SKM-1 treated with dmso at 0.1 percent for 144 hours (cell line): ENCODE results near the gene HNRNPUL2.

ENCODE experiments used
- DNase-seq: peaks from one replicate; lab custom pipeline; 2025; ENCODE audit not compliant: unreplicated experiment; lab: John Stamatoyannopoulos, UW

Gene HNRNPUL2

GRCh38 chr11:62671608-62672389 is 55.5 kb downstream of the HNRNPUL2 start, which contains the start of the genes LBHD1 and UQCC3:
Gene LBHD1, minus strand, starts transcription at chr11:62672267. Its CDS starts 2,236 bp downstream, at chr11:62670031.
Gene UQCC3, plus strand, starts transcription at chr11:62671673. Its CDS starts 73 bp downstream, at chr11:62671746.
- peak; percentile 69 for DNase-seq

DNA sequence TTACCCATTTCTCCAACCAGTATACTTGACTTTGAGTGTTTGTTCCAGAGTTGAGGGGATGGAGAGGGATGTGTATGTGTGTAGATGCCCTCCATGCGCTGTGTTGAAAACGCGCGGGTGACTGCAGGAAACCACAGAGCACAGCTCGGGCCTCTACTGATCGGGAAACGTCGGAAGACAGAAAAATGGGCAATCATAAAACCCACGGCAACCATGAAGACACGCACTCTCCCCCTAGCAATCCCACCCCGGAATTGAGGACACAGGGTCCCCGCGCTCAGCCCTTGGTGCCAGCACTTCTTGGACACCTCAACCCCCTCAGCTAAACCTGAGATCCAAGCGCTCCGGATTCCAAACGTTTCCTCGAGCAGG is 56.0 kb downstream of the HNRNPUL2 start:
- peak; percentile 42 for DNase-seq

DNA sequence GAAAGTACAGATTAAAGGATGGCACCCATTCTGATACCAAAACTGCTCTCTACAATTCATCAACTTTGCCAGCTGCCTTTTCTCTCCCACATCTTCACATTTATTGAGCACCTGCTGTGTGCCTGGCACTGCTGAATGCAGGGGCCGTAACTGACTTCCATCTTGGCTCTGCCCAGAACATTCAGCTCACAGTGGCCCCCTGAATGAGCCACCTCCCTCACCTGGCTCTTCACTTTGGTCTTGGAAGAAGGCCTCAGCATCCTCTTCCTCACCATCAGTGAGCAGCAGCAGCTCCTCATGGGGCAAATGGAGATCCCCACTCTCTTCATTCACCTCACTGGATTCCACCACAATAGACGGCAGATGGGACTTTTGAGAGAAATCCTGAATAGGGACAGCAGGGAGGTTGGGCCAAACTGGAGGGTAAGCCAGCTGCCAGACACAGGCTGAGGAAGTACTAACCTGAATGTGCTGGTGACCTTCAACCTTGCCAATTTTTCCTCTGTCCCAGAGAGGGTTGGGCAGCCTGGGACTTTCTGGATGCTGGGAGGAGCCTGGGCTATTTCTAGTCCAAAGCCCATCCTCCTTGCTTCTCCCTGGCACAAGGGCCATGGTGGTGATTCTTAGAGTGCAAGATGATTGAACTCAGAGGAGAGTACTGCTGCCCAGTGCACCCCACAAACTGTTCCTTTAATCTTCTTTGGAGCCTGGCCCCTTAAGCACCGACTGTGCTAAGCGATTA is 57.7 kb downstream of the HNRNPUL2 start:
- DNase-seq: no peak

GRCh38 chr11:62667460-62667859 is 59.8 kb downstream of the HNRNPUL2 start:
- no peak for DNase-seq

DNA sequence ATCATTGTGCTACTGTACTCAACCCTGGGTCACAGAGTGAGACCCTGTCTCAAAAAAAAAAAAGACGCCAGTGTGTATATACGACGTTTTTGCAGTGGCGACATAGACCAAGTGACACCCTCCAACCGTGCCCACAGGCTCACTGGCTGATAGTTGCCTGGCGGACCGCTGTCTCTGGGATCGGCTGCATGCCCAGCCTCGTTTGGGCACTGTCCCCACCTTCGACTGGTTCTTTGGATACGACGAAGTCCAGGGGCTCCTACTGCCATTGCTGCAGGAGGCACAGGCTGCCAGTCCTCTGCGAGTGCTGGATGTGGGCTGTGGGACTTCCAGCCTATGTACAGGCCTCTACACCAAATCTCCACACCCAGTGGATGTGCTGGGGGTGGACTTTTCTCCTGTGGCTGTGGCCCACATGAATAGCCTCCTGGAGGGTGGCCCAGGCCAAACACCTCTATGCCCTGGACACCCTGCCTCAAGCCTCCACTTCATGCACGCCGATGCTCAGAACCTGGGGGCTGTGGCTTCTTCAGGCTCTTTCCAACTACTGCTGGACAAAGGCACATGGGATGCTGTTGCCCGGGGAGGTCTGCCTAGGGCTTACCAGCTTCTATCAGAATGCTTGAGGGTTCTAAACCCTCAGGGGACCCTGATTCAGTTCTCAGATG is 60.9 kb downstream of the HNRNPUL2 start:
- no peak for DNase-seq

DNA sequence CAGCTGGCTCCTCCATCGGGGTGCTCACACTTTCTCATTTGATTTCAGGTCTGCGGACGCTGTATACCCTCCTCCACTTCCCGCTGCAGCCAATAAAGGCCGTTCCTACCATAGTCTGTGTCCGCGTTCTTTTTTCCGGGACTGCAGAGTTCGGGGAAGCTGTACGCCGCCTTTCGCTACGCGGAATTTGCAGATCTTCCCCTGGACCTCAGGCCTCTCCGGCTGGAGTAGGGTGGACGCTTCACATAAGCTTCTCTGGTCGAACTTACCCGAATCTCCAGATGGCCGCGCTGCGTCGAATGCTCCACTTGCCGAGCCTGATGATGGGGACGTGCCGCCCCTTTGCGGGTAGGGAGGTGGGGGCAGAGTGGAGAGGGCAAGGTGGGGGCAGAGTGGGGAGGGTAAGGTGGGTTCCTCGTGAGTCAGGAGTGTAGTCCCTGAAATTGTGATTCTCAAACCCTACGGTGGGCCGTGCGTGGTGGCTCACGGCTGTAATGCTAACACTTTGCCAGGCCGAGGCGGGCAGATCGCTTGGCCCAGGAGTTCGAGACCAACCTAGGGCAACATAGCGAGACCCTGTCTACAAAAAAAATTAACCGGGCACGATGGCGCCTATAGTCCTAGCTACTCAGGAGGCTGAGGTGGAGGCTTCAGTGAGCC is 61.5 kb downstream of the HNRNPUL2 start:
- peak; percentile 43 for DNase-seq

DNA sequence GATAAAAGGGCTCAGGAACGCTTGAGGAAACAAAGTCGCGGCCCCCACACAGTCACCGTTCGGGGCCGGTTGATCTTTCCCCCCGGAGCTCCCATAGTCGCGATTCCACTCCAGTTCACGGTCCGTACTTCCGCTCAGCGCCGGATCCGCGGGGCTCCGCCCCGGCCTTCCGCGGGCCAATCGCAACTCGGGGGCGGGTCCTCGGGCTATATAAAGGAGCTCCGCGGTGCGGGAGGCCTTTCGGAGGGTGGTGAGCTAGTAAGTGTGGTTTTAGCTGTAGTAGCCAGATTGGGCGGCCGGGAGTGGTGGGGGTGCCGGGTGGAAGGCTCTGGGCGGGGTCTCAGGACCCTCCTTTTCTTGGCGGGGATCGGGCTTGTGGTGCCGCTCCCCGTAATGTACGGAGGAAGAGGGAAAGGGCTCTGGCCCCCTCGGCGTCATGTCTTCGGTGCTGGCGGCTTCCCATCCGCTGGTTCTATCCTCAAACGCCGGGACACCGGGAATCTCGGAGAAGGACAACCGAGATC is 62.1 kb downstream of the HNRNPUL2 start, which contains the start of the genes C11orf98 and CSKMT:
C11orf98 (minus strand) TSS at position 136 of the 524 bp plus-strand sequence; CDS start at position 95, 41 bp downstream.
CSKMT (plus strand) TSS at position 238 of the 524 bp plus-strand sequence. CDS start 568 bp downstream, outside the sequence.
- peak; percentile 88 for DNase-seq

- peak; percentile 57 for DNase-seq
Measured at GRCh38 chr11:62664405-62665074, 62.7 kb downstream of the HNRNPUL2 start.
